CD4-positive, alpha-beta T cell treated with Interleukin-6 for 4 hours (primary cell): Measurements from ENCODE around the gene PHC2.

Experiments used
- DNase-seq: peaks from one replicate; pipeline ENCODE4 v3.0.0-alpha.2; 2020; ENCODE audit warnings: mixed read lengths

The PHC2 gene

DNA sequence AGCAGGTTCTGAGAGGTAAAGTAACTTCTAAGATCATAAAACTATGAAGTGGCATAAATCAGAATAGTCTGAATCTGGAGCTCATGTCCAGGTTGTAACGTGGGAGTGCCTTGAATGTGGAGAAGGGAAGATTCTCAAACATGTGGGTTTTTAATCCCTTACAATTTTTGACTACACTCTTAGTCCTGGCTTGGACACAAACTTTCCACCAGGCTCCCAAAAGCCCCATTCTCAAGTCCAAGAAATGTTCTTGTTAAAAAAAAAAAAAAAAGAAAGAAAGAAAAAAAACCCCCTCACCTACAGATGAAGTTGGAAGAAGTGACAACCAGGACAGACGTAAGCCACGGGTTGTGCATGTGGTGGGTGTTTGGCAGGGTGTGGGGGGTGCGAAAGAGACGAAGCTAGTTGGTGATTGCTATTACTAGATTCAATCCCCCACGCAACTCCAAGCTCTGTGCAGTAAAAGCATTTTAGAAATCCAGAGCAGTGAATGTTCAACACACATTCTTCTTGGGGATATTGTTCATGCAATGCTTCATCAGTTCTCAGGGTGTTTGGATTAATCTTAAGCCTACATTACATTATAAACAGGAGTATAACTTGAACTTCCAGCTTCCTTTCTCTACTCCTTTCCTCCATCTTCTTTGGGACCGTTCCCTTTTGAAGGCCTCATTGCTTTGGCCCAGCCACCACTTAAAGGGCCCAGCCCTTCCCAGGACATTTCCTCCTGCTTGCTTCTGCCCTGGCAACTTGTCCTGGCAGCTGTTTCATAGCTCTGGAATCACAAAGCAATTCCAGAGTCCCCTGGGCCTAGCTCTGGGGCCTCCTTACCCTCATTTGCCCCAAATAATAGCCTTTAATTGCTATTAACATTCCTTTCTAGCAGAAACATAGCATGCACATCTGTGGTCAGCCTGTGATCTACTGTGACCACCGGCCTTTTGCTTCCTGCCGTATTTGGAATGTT is 41.8 kb downstream of the PHC2 start:
- no peak for DNase-seq

DNA sequence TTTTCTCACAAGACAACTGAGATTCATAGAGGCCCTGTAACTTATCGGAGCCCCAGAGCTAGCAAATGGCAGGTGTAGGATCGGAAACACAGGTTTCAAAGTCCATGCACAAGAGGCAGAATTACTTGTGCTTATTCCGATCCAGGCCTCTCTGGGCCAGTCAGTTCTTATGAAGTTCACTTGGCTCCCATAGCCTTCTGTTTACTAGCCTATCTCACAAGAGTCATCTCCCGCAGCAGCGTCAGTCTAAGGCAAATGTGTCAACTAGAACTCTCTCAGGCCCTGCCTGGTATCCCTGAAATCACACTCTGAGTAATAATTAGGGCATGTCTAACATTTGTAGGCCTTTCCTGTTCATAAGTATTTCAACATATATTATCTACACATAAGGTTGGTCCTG is 43.3 kb downstream of the PHC2 start:
- no peak for DNase-seq

DNA sequence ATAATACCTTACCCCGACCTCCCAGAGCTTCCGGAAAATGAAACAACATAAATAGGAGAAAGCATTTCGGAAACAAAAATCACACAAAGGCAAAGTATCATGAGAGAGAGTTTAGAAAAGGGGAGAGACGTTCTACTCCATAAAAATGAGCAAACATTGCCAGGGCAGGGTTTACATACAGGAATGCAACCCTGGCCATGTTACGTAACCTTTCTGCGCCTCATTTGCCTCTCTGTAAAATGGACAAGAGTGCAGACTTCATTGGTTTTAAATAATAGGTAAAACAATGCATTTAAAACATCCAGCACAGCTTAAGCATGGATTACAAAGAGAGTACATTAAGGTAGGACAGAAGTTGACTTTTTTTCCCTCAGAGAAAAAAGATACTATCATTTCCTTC is 45.6 kb downstream of the PHC2 start:
- DNase-seq = no peak

DNA sequence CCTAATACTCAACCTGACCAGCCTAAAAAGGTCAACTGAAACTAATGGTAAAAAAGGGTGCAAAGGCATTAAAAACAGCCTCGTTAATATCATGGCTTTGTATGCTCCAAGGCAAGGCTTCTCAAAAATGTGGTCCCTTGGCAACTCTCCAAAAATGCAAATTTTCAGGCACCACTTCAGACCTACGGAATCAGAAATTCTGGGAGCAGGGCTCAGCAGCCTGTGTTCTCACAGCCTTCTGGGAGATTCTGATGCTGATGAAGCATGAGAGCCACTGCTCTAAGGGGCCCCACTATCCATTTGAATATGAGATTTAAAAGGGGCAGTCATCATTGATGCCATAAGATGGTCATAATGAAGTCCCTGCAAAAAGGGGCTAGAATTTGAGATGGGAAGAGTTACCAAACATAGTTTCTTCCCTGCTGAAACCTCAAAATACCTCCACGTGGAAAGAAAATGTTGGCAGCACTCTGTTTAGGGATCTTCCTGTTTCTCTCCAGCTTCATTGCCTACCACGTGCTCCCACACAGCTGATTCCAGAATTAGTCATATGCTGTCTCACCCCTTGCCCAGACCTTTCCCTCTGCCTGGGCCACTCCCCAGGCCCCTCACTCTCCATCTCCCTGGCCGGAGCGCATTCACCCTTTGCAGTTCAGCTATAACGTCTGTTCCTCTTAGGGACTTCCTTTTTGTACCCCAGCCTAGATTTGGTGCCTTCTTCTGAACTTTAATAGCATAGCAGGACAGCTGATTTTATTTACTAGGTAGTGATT is 46.7 kb downstream of the PHC2 start:
- DNase-seq = no peak

DNA sequence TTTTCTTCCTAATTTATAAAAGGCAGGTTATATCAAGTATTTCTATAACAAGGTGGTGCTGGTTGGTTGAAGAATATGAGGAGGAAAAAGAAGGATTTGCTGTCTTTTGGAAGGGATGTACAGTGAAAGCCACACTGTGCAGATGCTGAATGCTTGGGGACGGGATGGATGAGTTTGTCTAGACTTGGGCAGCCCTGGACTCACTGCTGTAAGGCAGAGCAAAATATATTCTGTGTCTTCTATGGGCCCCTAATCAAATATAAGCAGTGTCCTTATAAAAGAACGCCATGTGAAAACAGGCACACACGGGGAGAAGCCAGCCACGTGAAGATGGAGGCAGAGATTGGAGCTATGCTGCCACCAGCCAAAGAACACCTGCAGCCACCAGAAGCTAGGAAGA is 47.4 kb downstream of the PHC2 start:
- DNase-seq = no peak

DNA sequence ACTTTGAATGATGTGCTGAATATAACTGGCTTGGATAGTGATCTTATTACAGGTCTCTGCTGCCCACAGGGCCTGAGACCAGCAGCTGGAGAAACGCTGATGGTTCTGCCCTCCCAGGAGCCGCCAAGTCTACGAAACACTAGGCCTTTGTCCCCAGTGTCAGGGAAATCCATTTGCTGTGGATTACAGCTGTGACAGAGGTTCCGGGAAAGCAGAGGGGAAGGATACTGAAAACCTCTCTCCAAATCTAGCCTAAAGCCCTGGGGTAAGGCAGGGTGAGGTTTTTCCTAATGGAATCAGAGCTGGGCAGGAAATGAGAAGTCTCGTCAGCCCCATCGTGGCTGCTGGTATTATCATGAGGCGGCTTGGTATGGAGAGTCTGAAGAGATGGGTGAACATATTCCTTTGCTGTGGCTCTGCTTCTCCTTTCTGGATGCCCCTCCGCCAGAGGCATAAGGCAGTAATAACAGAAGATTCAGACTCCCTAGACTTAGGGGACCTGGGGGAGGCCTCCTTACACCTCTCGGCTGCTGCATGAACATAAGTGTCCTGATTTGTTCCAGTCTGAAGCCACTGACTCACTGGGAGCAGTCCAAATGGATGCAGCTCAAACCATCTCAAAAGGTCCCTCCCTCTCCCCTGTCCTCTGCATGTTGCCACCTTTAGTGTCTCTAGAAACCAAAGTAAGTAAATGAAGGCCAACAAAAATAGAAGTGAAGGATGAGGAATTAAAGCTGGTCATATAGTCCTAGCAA is 48.1 kb downstream of the PHC2 start:
- DNase-seq = no peak

DNA sequence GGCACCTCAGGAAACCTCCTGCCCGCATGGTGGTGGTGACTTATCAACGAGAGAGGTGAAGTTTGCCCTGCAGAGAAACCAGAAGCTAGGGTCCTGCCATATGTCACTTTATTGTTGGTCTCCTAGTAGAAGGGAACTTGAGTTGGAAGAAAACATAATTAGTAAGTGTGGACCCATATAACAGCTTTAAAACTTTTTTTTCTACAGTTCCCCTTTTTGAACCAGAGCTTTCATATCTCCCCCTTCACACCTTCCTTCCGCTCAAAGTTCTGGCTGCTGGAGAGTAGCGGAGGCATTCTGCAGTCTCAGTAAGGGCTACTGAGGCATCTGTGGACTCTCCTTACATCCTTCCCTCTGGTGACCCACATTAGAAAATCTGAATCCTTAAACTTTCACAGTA is 48.9 kb downstream of the PHC2 start:
- no peak for DNase-seq

DNA sequence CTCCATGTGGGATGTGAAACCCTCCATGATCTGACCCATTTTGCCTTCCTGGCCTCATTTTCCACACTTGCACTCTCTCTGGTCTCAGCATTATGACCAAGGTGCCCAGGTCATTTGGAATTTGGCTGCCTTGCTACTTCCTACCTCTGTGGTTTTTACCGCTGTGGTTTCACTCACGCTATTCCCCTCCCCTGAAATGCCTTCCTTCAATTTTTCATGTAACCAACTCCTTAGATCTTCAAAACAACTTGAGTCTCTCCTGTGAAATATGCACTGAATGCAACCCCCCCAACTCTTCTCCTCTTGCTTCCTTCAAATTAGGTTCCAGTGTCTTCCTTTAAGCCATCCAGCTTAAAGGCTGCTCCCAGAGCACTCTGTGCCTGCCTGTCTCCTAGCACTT is 50.1 kb downstream of the PHC2 start:
- DNase-seq = no peak

DNA sequence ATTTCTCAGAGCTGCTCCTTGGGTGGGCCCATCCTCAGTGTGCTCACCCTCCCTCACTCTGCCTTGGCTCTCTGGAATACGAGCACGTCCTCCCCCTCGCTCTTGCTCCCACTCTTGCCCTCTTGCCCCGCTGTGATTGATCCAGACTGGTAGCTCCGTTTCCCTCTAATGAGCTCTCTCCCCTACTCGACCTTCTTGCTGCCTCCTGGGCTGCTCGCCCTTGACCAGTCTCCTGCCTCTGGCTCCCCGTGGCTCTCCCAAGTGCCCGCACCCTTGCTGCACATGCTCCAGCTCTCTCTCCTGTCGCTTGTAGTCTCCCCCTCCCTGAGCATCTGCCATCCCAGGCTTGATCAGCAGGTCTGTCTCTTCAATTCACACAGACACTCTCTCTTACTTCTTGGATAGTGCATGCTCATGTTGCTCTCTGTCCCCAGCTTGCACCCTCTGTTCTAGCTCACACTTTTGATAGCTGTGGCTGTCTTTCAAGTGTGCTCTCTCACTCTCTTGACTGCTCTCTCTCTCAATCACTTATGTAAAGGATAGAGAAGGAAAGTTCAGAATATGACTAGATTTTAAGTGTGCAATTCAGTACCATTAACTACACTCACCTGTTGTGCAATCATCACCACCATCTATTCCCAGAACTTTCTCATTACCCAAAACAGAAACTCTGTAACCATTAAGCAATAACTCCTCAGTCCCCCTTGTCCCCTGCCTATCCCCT is 51.1 kb downstream of the PHC2 start:
- no peak for DNase-seq

DNA sequence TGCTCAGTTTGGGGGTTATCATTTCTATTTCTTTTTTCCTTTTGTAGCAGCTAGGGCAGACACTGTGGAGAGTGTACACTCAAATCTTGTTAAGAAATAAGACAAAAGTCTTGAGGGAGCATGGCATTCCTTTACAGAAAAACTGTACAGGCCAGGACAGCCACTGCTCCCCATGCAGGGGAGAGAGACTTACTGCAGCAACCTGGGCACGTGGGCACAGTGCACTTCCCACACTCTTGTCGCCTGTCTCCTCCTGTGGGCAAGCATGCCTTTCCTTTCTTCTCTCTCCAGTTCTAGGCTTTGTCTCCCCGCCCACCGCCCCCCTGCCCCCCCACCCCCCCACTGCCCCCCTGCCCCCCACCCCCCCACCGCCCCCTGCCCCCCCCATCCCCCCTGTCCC is 51.9 kb downstream of the PHC2 start:
- no peak for DNase-seq

DNA sequence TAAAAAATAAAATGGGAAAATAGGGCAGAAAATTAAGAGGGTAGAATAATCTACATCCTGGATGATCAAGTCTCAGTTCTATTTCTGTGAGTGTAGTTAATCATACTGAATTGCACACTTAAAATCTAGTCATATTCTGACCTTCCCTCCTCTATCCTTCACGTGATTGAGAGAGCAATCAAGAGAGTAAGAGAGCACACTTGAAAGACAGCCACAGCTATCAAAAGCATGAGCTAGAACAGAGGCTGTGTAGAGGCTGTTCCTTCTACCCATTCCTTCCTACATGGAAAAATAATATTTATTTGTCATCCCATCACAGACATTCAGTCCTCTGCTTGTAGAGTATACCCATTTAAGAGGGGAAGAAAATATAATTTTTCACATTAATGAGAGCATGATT is 52.4 kb downstream of the PHC2 start:
- DNase-seq = no peak

DNA sequence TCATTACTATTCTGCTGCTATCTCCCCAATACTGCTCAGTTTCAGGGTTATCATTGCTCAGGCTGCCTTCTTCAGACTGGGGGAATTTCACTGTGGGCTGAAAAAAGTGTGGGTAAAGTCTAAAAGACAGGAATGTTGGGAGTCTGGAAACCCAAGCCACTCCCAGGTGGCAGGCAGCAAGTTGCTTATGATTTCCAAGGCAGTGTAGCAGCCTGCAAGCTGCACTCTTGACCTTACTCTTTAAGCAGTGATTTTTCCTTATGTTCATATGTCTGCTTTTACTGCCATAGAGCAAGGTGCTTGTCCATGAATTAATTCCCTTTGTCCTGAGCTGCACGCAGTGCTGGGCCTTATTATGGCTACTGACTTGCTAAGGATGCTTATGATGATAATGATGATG is 53.1 kb downstream of the PHC2 start:
- DNase-seq = no peak

DNA sequence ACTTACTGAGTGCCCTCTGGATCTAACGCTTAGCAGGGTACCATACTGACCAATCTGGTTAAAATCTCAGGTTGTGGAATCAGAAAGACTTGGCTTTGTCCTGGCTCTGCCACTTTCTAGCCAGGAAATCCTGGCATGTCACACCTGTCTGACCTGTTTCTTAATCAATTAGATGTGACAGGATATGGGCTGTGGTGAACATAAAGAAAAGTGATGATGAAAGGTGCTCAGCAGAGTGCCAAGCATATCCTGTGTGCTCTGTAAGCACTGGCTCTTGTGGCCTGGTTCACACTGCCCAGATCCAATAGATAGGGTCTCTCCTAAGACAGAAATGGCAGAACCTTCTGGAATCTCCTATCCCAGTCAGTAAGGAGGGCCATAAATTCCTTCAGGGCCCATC is 53.9 kb downstream of the PHC2 start:
- no peak for DNase-seq

DNA sequence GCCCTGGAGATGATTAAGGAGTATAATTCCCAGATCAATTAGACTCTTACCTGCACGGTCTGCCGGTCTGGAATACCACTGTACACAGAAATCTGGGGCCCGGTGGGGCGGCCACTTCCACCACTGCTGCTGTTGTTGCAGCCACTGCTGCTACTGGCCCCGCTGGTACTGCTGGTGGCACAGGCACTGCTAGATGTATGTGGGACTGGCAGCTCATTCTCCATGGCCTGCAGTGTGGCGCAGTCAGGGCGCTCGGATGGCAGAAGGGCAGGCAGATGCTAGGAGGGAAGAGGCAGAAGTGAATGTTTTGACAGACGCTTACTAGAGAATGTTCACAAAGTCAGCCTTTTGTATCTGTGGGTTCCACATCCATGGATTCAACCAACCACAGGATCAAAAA is 55.6 kb downstream of the PHC2 start:
- DNase-seq = no peak

DNA sequence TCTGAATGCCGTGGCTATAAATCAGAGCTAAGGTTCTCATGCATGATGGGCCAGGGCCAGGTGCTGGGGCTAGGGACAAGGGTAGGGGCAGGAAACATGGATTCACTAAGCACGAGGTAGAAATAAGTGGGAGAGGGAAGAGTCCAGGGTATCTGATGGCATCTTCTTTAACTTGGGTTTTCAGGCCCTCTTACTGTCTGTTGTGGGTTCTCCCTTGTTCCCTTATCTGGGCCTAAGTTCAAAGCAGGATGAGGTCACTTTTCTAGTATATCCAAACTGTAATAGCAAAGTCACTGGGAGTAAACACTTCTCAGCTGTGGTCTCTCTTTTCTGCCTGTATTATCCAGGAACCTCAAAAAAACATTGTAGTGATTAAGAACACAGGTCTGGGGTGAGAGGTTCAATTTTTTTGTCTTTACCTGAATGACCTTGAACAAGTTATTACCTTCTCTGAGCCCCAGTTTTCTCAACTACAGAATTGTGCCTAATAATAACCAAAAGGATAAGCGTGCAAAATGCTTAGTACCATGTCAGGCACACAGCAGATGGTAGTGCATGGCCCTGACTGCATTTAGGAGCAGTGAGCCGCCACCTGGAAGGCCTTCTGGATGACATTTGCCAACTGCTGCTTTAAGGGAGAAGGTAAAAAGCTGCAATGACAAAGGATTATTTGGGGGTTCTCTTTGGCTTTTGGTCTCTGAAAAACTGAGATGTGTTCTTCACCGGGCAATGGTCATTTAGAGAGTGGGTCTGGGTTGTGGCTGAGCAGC is 56.4 kb downstream of the PHC2 start:
- DNase-seq = no peak

DNA sequence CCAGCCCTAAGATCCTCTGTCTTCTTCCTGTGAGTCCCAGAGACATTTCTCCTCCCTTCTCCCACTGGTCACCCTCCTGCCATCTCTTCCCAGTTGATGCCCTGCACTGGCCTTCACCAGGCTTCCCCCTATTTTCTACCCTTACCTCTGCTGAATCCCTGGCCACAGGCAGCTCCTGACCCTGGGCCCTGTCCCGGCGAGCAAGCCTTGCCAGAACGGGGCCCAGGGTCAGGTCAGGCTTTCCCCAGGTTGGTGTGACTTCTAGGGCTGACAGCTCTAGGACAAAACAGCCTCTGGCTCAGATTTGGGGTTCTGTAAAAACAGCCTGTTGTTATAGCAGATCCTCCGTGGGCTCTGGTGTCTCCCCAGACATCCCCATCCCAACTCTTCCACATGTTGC is 57.3 kb downstream of the PHC2 start:
- no peak for DNase-seq

DNA sequence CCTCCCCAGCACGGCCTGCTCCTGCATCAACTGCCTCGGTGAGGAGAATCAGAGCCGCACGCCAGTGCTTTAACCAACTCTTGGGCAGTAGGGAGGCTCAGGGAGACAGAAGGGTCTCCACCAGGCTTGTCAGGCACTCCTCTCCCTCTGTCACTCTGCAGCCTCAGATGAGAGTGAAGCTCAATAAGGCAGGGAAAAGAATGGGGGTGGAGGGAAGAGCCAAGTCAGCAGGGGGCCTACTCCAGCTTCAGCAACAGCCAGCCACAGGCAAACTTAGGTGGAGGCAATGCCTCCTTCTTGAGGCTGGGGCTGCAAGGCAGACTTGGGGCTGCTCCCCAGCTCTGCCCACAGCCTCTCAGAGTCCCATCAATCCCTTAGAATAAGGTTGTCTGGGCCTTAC is 58.2 kb downstream of the PHC2 start:
- DNase-seq = no peak

DNA sequence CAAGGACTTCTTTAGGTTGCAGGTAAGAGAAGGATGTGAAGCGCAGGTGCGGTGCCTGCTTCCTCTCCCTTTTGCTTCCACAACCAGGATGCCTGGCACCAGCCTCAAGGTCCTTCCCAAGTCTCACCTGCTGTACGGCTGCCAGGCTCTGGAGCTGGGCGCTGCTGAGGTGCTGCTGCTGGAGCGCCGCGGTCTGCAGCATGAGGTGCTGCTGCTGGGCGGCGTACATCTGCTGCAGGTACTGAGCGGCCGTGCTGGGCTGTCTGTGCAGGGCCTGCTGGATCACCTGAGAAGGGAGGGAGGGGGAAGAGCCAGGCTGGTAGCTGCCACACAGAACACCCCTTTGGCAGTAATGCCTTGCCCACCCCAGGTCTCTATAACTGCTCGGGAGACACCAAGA is 58.7 kb downstream of the PHC2 start:
- no peak for DNase-seq

DNA sequence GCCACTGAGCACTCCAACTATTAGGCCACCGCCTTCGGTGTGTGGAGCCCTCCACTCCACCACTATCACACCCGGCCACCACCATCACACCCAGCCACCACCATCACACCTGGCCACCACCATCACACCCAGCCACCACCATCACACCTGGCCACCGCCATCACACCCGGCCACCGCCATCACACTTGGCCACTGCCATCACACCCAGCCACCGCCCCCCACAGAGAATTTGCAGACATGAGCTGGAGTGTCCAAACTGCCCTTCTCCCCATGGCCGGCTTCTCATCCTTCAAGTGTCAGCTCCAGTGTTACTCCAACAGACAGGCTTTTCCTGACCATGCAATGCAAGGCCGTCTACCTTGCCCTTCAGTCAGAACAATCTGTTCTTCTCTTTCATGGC is 59.6 kb downstream of the PHC2 start:
- no peak for DNase-seq

DNA sequence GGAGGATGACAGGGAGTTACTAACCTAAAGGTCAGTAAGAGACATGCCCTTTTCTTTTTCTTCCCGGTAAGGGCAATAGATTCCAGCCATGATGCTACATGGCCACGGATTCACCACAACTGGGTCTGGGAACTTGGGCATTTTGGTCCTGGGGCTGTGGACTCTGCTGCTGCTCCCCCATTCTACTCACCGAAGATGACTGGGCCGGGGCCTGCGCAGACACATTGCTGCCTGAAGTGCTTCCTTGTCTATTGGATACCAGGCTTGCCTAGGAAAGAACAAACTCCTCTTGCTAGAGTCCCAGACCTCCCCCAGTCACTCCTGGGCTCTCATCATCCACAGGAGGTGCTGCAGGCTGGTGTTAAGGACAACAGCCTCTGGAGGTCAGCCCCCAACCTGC is 60.1 kb downstream of the PHC2 start:
- DNase-seq = no peak

DNA sequence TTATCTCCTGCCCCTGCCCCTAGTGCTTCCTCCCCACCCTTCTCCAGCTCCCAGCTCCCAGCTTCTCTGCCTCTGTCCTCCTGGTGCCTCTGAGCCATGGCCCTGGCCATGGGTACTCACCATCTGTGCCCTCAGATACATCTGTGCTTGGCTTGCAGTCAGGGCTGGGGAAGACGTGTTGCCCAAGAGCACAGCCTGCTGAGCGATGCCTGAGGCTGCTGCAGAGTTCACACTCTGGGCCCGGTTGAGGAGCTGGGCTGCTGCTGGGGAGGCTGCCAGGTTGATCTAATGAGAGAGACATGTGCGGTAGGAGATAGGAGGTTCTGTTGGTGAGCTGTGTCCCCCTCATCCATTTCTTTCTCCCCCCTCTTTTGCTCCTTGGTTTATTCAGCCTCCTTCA is 60.6 kb downstream of the PHC2 start:
- DNase-seq = no peak

DNA sequence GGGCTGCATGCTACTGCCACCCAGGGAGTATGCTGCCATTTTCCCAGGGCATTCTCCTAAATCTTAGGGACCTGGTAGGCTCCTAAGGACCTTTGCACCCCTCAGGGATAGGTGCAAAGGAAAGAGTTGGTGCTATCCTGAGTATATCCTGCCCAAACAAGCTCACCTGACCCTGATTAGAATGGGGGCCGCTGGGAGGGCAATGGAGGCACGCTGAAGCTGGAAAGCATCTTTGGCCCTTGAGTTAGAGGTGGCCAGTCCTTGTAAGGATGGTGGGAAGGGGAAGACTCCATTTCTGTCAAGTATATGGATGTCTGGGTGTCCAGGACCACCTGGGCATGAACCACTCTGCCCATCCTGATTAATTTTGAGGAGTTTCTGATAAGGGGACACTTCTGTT is 61.1 kb downstream of the PHC2 start:
- no peak for DNase-seq
